H1 (cell line): Measurements from ENCODE around the gene YBX2. TPM values are rescaled to one million over a fixed set of nuclear protein-coding genes. Genes with fewer than 3 reads are reported as not detected.
A peak's percentile ranks its signal among the peaks of the same experiment; 100 is the strongest.

Experiments used
- HDAC6 ChIP-seq: IDR thresholded peaks from one replicate; pipeline ENCODE4 v1.7.1; 2012; ENCODE audit warnings: low read depth, mild to moderate bottlenecking, inconsistent platforms, low read length, moderate library complexity
- KDM4A ChIP-seq: IDR thresholded peaks from one replicate; pipeline ENCODE4 v1.7.1; 2012; ENCODE audit warnings: low read depth, mild to moderate bottlenecking, moderate library complexity, low read length, inconsistent platforms; ENCODE audit not compliant: severe bottlenecking
- POLR2A ChIP-seq, 2 experiments: IDR thresholded peaks; 1 replicate in 1 of 2; 2 replicates in 1 of 2; pipeline ENCODE4 v1.6.1; 2011; ENCODE audit warnings: low read depth in 2 of 2, low read length in 2 of 2, mild to moderate bottlenecking in 2 of 2; ENCODE audit errors: control extremely low read depth in 1 of 2
- POLR2AphosphoS5 ChIP-seq: IDR thresholded peaks from 2 replicates; pipeline ENCODE4 v1.6.1; 2011; ENCODE audit warnings: low read depth, low read length
- POU5F1 ChIP-seq: IDR thresholded peaks from 2 replicates; pipeline ENCODE4 v1.6.1; 2011; ENCODE audit warnings: low read depth, mild to moderate bottlenecking, low read length, moderate library complexity
- RBBP5 ChIP-seq: IDR thresholded peaks from 2 replicates; pipeline ENCODE4 v1.7.1; 2012; ENCODE audit warnings: low read depth, mild to moderate bottlenecking, inconsistent platforms, low read length, moderate library complexity, borderline replicate concordance
- SIRT6 ChIP-seq: IDR thresholded peaks from one replicate; pipeline ENCODE4 v1.7.1; 2012; ENCODE audit warnings: low read length, inconsistent platforms
- ZNF274 ChIP-seq: IDR thresholded peaks from 2 replicates; pipeline ENCODE4 v1.7.0; 2012; ENCODE audit warnings: low read length, borderline replicate concordance; ENCODE audit errors: extremely low read depth
- polyA plus RNA-seq, 7 experiments: library from polyadenylated mRNA; depleted of rRNA in 3 of 7; stranded (reverse) in 5 of 7; unstranded in 2 of 7; fragments of >200 nt in 5 of 7; fragments of 200-250 nt in 2 of 7; gene quantifications; 1 replicate in 5 of 7; 2 replicates in 1 of 7; 4 replicates in 1 of 7; pipeline versions ENCODE4 v1.2.1 to v1.2.3, GENCODE V29; 2011 to 2013; ENCODE audit warnings: missing spikeins in 2 of 7, mixed read lengths in 2 of 7
- total RNA-seq: library from RNA; stranded (reverse); fragmentation: NEBNext Ultra II Directional; extraction: Animal tissue kit (Norgen Biotek cat#: 25700); gene quantifications from 2 replicates; pipeline ENCODE4 v1.2.1, GENCODE V29; 2021
- TF ChIP-seq, protein P1 (sequence below), 3 experiments: IDR thresholded peaks; 1 replicate in 2 of 3; 2 replicates in 1 of 3; pipeline versions ENCODE4 v1.5.1 to v1.6.1; 2011; ENCODE audit warnings: low read length in 3 of 3, mild to moderate bottlenecking in 3 of 3, inconsistent platforms in 2 of 3, low read depth in 1 of 3, moderate library complexity in 1 of 3; ENCODE audit not compliant: insufficient read depth in 1 of 3; ENCODE audit errors: control extremely low read depth in 1 of 3

YBX2 gene
- total and polyA plus RNA-seq, 2 of the 8 experiments (the other 6 are each of a cell fraction or from before 2014, with no cell fraction given), result 19.2 to 30.5 TPM

DNA sequence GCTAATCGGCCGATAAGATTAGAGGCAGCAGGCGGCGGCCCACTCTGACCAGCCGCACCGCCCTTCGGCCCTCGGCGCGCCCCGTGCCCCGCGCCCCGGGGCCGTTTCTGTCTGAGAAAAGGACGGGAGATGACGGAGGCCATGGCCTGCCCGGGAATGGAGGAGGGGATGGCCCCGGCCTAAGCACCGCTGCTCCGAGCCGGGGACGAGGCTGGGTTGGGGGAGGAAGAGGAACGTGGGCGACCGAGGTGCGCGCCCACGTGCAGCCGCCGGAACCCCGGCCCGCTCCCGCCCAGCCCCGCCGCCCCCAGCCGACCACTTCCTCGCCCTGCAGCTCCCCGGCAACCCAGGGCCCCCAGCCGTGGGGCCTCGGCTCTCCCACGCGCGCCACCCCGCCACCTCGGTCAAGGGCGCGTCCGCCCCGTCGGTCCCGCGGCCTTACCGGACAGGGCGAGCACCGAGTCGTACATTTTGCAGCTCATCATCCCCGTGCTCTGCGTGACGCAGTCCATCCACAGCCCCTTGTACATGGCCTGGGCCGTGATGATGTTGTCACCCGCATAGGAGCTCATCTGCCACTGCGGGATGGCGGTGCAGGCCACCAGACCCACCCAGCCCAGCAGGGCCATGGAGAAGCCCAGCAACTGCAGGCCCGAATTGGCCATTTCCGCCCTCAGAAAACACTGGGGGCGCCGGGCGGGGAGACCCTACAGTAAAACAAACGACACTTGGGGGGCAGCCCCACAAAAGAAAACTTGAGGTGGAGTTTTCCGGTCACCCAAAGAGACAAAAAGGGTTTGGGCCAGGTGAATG lies 32.9 kb downstream of the YBX2 start (continued):
- TF ChIP-seq SIRT6 (no peak), ZNF274 (no peak), POU5F1 (no peak), HDAC6 (no peak), POLR2A (IDR thresholded peaks at IDR 0.05; ENCODE audit: control extremely low read depth in 1 of 2, low read depth in 2 of 2, low read length in 2 of 2) (peak; percentile 12 to 91), RBBP5 (peak; percentile 10; the same call in 1 of the 2 replicates), POLR2AphosphoS5 (peak; percentile 99), KDM4A (no peak)
- TF ChIP-seq, protein P1, sequence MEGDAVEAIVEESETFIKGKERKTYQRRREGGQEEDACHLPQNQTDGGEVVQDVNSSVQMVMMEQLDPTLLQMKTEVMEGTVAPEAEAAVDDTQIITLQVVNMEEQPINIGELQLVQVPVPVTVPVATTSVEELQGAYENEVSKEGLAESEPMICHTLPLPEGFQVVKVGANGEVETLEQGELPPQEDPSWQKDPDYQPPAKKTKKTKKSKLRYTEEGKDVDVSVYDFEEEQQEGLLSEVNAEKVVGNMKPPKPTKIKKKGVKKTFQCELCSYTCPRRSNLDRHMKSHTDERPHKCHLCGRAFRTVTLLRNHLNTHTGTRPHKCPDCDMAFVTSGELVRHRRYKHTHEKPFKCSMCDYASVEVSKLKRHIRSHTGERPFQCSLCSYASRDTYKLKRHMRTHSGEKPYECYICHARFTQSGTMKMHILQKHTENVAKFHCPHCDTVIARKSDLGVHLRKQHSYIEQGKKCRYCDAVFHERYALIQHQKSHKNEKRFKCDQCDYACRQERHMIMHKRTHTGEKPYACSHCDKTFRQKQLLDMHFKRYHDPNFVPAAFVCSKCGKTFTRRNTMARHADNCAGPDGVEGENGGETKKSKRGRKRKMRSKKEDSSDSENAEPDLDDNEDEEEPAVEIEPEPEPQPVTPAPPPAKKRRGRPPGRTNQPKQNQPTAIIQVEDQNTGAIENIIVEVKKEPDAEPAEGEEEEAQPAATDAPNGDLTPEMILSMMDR (IDR thresholded peaks at IDR 0.05; ENCODE audit: control extremely low read depth in 1 of 3, insufficient read depth in 1 of 3, low read depth in 1 of 3, low read length in 3 of 3), result no peak
